ENCODE data around the gene MED12L.

DNA sequence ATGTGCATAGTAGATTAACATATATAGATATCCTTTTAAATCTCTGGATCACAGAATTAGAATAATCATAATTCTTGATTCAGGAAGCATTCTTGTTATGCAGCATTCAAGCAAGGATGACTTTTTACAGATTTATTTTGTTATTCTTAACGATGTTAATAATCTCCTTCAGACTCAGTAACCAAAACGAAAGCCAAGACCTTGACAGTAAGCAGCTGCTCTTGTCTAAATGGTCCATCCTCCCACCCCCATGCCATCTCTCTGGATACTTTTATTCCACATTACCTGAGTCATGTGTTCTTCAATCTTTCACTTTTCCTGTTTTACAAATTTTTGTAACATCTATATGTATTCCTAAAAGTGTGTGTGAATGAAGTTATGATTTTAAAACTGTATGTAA, 150.9 kb downstream of the MED12L start:
- TF ChIP-seq EZH2 (IDR thresholded peaks at IDR 0.05) (no peak), POLR2AphosphoS5 (IDR thresholded peaks at IDR 0.05; ENCODE audit: borderline replicate concordance, low read depth, low read length) (no peak)

All from SK-N-MC (cell line).